SK-N-SH treated with all-trans-retinoic acid at 6 μM for 48 hours (cell line): Measurements from ENCODE around the gene P2RX3.

ENCODE experiments used
- ATAC-seq: fragments of 200-7000 bp; cut with Tn5 transposase; 3 replicates; pipeline ENCODE4 v1.9.1; 2020; ENCODE audit warnings: mild to moderate bottlenecking, moderate library complexity
- ARNTL ChIP-seq: fragments of 450-650 bp; formaldehyde crosslinking; IDR thresholded peaks from 2 replicates; pipeline ENCODE4 v1.5.0; 2020; ENCODE audit warnings: low read depth, mild to moderate bottlenecking, moderate library complexity, borderline replicate concordance
- BACH2 ChIP-seq: fragments of 250-450 bp; sonication (Bioruptor Pico); IDR thresholded peaks from 2 replicates; pipeline ENCODE4 v1.9.0; 2021; ENCODE audit warnings: mild to moderate bottlenecking, borderline replicate concordance
- CSDC2 ChIP-seq: fragments of 250-450 bp; sonication (Bioruptor Pico); IDR thresholded peaks from 2 replicates; pipeline ENCODE4 v1.5.0; 2020; ENCODE audit warnings: mild to moderate bottlenecking, moderate library complexity
- ESRRG ChIP-seq: fragments of 250-450 bp; sonication (Bioruptor Pico); IDR thresholded peaks from 2 replicates; pipeline ENCODE4 v1.6.1; 2021; ENCODE audit warnings: mild to moderate bottlenecking
- GLIS3 ChIP-seq: fragments of 250-450 bp; sonication (Bioruptor Pico); IDR thresholded peaks from 2 replicates; pipeline ENCODE4 v1.5.0; 2020; ENCODE audit warnings: mild to moderate bottlenecking, moderate library complexity
- ISL1 ChIP-seq: fragments of 250-450 bp; sonication (Bioruptor Pico); IDR thresholded peaks from 2 replicates; pipeline ENCODE4 v2.1.2; 2022; ENCODE audit warnings: mild to moderate bottlenecking, moderate library complexity
- RARB ChIP-seq: fragments of 250-450 bp; sonication (Bioruptor Pico); IDR thresholded peaks from 2 replicates; pipeline ENCODE4 v1.8.0; 2021; ENCODE audit warnings: mild to moderate bottlenecking, moderate library complexity
- TOX ChIP-seq: fragments of 250-450 bp; sonication (Bioruptor Pico); IDR thresholded peaks from 2 replicates; pipeline ENCODE4 v1.8.0; 2021; ENCODE audit warnings: mild to moderate bottlenecking, moderate library complexity, borderline replicate concordance
- ZC3H10 ChIP-seq: fragments of 250-450 bp; sonication (Bioruptor Pico); IDR thresholded peaks from 2 replicates; pipeline ENCODE4 v1.5.1; 2021; ENCODE audit warnings: mild to moderate bottlenecking, moderate library complexity
- ZFP3 ChIP-seq: fragments of 250-450 bp; sonication (Bioruptor Pico); IDR thresholded peaks from 2 replicates; pipeline ENCODE4 v1.5.0; 2020; ENCODE audit warnings: mild to moderate bottlenecking, moderate library complexity
- ZFP30 ChIP-seq: fragments of 450-650 bp; formaldehyde crosslinking; IDR thresholded peaks from 2 replicates; pipeline ENCODE4 v1.5.0; 2022; ENCODE audit warnings: mild to moderate bottlenecking, moderate library complexity
- ZNF70 ChIP-seq: fragments of 450-650 bp; formaldehyde crosslinking; IDR thresholded peaks from 2 replicates; pipeline ENCODE4 v1.5.0; 2020; ENCODE audit warnings: mild to moderate bottlenecking, moderate library complexity
- ZNF8 ChIP-seq: fragments of 450-650 bp; formaldehyde crosslinking; IDR thresholded peaks from 2 replicates; pipeline ENCODE4 v1.5.0; 2020; ENCODE audit warnings: mild to moderate bottlenecking, moderate library complexity
- TF ChIP-seq, protein P1 (sequence below): fragments of 250-450 bp; sonication (Bioruptor Pico); IDR thresholded peaks from 2 replicates; pipeline ENCODE4 v1.5.1; 2020; ENCODE audit warnings: low read depth, mild to moderate bottlenecking, moderate library complexity
- TF ChIP-seq, protein P2 (sequence below): fragments of 250-450 bp; sonication (Bioruptor Pico); IDR thresholded peaks from 2 replicates; pipeline ENCODE4 v1.8.0; 2020; ENCODE audit warnings: mild to moderate bottlenecking, moderate library complexity, borderline replicate concordance
- TF ChIP-seq, protein P3 (sequence below): fragments of 250-450 bp; sonication (Bioruptor Pico); IDR thresholded peaks from 2 replicates; pipeline ENCODE4 v1.5.1; 2021; ENCODE audit warnings: mild to moderate bottlenecking, moderate library complexity
- TF ChIP-seq, protein P4 (sequence below): fragments of 250-450 bp; sonication (Bioruptor Pico); IDR thresholded peaks from 2 replicates; pipeline ENCODE4 v1.8.0; 2021; ENCODE audit warnings: low read depth, mild to moderate bottlenecking, moderate library complexity, borderline replicate concordance
- TF ChIP-seq, protein P5 (sequence below): fragments of 250-450 bp; sonication (Bioruptor Pico); IDR thresholded peaks from 2 replicates; pipeline ENCODE4 v1.5.0; 2020; ENCODE audit warnings: mild to moderate bottlenecking, moderate library complexity

The P2RX3 gene

DNA sequence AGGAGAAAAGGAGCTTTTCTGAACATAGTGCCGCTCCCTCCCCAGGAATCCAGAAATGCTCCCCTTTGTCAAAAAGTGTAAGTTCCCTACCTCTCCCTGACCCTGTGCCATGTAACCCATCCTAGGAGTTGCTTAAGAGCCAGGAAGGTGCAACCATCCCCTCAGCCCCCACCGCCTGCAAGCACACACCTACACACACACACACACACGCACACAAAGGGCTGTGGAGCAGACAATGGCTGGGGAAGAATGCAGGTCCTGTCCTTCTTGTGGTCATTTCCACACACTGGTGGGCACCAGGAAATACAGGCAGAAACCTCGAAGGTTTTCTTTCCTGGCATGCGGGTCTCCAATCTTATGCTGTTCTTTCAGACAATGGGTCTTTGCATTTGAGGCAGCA is 1.2 kb downstream of the P2RX3 start:
- TF ChIP-seq, protein P1, sequence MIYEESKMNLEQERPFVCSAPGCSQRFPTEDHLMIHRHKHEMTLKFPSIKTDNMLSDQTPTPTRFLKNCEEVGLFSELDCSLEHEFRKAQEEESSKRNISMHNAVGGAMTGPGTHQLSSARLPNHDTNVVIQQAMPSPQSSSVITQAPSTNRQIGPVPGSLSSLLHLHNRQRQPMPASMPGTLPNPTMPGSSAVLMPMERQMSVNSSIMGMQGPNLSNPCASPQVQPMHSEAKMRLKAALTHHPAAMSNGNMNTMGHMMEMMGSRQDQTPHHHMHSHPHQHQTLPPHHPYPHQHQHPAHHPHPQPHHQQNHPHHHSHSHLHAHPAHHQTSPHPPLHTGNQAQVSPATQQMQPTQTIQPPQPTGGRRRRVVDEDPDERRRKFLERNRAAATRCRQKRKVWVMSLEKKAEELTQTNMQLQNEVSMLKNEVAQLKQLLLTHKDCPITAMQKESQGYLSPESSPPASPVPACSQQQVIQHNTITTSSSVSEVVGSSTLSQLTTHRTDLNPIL (CRISPR knock-in tag): no peak
- TF ChIP-seq, protein P2, sequence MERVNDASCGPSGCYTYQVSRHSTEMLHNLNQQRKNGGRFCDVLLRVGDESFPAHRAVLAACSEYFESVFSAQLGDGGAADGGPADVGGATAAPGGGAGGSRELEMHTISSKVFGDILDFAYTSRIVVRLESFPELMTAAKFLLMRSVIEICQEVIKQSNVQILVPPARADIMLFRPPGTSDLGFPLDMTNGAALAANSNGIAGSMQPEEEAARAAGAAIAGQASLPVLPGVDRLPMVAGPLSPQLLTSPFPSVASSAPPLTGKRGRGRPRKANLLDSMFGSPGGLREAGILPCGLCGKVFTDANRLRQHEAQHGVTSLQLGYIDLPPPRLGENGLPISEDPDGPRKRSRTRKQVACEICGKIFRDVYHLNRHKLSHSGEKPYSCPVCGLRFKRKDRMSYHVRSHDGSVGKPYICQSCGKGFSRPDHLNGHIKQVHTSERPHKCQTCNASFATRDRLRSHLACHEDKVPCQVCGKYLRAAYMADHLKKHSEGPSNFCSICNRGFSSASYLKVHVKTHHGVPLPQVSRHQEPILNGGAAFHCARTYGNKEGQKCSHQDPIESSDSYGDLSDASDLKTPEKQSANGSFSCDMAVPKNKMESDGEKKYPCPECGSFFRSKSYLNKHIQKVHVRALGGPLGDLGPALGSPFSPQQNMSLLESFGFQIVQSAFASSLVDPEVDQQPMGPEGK (CRISPR knock-in tag): no peak
- TF ChIP-seq, protein P3, sequence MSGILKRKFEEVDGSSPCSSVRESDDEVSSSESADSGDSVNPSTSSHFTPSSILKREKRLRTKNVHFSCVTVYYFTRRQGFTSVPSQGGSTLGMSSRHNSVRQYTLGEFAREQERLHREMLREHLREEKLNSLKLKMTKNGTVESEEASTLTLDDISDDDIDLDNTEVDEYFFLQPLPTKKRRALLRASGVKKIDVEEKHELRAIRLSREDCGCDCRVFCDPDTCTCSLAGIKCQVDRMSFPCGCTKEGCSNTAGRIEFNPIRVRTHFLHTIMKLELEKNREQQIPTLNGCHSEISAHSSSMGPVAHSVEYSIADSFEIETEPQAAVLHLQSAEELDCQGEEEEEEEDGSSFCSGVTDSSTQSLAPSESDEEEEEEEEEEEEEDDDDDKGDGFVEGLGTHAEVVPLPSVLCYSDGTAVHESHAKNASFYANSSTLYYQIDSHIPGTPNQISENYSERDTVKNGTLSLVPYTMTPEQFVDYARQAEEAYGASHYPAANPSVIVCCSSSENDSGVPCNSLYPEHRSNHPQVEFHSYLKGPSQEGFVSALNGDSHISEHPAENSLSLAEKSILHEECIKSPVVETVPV (CRISPR knock-in tag): no peak
- TF ChIP-seq RARB (CRISPR knock-in tag) (no peak), BACH2 (no peak), ISL1 (CRISPR knock-in tag) (no peak), ESRRG (CRISPR knock-in tag) (no peak), GLIS3 (no peak), CSDC2 (no peak), TOX (CRISPR knock-in tag) (no peak), ZNF70 (CRISPR knock-in tag) (no peak), ARNTL (no peak)
- TF ChIP-seq, protein P4, sequence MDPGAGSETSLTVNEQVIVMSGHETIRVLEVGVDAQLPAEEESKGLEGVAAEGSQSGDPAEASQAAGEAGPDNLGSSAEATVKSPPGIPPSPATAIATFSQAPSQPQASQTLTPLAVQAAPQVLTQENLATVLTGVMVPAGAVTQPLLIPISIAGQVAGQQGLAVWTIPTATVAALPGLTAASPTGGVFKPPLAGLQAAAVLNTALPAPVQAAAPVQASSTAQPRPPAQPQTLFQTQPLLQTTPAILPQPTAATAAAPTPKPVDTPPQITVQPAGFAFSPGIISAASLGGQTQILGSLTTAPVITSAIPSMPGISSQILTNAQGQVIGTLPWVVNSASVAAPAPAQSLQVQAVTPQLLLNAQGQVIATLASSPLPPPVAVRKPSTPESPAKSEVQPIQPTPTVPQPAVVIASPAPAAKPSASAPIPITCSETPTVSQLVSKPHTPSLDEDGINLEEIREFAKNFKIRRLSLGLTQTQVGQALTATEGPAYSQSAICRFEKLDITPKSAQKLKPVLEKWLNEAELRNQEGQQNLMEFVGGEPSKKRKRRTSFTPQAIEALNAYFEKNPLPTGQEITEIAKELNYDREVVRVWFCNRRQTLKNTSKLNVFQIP: no peak

DNA sequence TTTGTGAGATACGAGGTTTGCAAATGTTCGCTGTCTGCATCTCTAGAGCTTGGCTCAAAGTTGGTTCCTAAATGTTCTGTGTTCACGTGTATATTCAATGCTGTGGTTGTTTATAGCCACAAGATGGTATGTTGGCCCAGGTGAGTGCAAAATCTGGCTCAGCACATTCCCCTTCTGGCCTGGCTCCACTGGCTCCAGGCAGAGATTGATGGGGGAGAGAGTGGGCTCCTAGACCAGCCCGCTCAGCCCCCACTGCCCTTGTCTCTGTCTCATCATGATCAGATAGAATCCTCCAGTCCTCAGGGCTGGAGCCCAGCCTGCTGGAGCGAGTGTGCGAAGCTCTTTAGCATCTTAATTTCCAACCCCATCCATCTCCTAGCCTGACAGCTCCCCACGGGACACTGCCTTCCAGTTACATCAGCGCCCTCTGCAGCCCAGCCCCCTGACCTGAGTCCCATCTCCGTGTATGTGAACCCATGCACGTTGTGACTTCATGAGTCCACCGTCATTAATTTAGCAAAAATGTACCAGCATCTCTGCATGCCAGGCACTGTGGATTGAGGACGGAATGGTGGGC is 2.0 kb downstream of the P2RX3 start:
- TF ChIP-seq ZFP30 (CRISPR knock-in tag) (no peak), ESRRG (CRISPR knock-in tag) (no peak), ZNF8 (CRISPR knock-in tag) (no peak), ZC3H10 (CRISPR knock-in tag) (no peak), ZFP3 (CRISPR knock-in tag) (no peak), CSDC2 (no peak)
- TF ChIP-seq, protein P2 (CRISPR knock-in tag): no peak
- TF ChIP-seq, protein P4: no peak
- TF ChIP-seq, protein P1 (CRISPR knock-in tag): no peak
- TF ChIP-seq, protein P5, sequence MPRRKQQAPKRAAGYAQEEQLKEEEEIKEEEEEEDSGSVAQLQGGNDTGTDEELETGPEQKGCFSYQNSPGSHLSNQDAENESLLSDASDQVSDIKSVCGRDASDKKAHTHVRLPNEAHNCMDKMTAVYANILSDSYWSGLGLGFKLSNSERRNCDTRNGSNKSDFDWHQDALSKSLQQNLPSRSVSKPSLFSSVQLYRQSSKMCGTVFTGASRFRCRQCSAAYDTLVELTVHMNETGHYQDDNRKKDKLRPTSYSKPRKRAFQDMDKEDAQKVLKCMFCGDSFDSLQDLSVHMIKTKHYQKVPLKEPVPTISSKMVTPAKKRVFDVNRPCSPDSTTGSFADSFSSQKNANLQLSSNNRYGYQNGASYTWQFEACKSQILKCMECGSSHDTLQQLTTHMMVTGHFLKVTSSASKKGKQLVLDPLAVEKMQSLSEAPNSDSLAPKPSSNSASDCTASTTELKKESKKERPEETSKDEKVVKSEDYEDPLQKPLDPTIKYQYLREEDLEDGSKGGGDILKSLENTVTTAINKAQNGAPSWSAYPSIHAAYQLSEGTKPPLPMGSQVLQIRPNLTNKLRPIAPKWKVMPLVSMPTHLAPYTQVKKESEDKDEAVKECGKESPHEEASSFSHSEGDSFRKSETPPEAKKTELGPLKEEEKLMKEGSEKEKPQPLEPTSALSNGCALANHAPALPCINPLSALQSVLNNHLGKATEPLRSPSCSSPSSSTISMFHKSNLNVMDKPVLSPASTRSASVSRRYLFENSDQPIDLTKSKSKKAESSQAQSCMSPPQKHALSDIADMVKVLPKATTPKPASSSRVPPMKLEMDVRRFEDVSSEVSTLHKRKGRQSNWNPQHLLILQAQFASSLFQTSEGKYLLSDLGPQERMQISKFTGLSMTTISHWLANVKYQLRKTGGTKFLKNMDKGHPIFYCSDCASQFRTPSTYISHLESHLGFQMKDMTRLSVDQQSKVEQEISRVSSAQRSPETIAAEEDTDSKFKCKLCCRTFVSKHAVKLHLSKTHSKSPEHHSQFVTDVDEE: no peak
- ATAC-seq: no peak

More for the DNA sequence above, 1.2 kb downstream of the P2RX3 start:
- ATAC-seq: no peak
